CD4-positive, CD25-positive, alpha-beta regulatory T cell (primary cell): ENCODE data around the gene DCPS. TPM values are rescaled to one million over a fixed set of nuclear protein-coding genes. Genes with fewer than 3 reads are reported as not detected.
"Not testable (repeated sequence)": the region's sequence is repeated elsewhere in the genome, so short reads cannot be mapped to it uniquely, and the experiment has no call there.

ENCODE experiments used
- ATAC-seq, 2 donors: fragments of 150-1000 bp; cut with Tn5 transposase; one replicate each; pipeline ENCODE4 v1.10.0; 2021; ENCODE audit warnings: low read depth in 2 of 2, moderate number of reproducible peaks in 2 of 2, moderate library complexity in 1 of 2
- DNase-seq, 3 donors: peaks; one replicate each; pipeline versions ENCODE4 v3.0.0 to v3.0.0-alpha.2; 2012 to 2022; ENCODE audit warnings: mixed read lengths in 1 of 3
- H3K27ac ChIP-seq: one replicate; pipeline ENCODE4 v1.7.0; 2013; ENCODE audit warnings: mild to moderate bottlenecking, low read length; ENCODE audit not compliant: insufficient read depth, poor library complexity, severe bottlenecking
- H3K27me3 ChIP-seq: one replicate; pipeline ENCODE4 v1.7.0; 2013; ENCODE audit warnings: low read length; ENCODE audit not compliant: control insufficient read depth, insufficient read depth
- H3K36me3 ChIP-seq: one replicate; pipeline ENCODE4 v1.7.0; 2013; ENCODE audit warnings: mild to moderate bottlenecking, low read length, moderate library complexity; ENCODE audit not compliant: control insufficient read depth, insufficient read depth
- H3K4me1 ChIP-seq: 2 replicates; pipeline ENCODE4 v1.7.0; 2013; ENCODE audit warnings: mild to moderate bottlenecking, low read length; ENCODE audit not compliant: insufficient read depth, control insufficient read depth, poor library complexity, severe bottlenecking
- H3K4me3 ChIP-seq: one replicate; pipeline ENCODE4 v1.7.0; 2013; ENCODE audit warnings: low read depth, mild to moderate bottlenecking, low read length, moderate library complexity
- H3K9me3 ChIP-seq, 2 experiments: 1 replicate in 1 of 2; 2 replicates in 1 of 2; pipeline ENCODE4 v1.7.0; 2013; ENCODE audit warnings: low read length in 2 of 2, mild to moderate bottlenecking in 1 of 2, moderate library complexity in 1 of 2; ENCODE audit not compliant: control insufficient read depth in 2 of 2
- H3K27ac Mint-ChIP-seq, 3 donors: one replicate each; pipeline ENCODE4 v1.8.0; 2020 to 2022; ENCODE audit warnings: mild to moderate bottlenecking in 3 of 3, mixed read lengths in 3 of 3, moderate library complexity in 2 of 3
- H3K27me3 Mint-ChIP-seq: one replicate; pipeline ENCODE4 v1.8.0; 2022; ENCODE audit warnings: mild to moderate bottlenecking, mixed read lengths
- H3K36me3 Mint-ChIP-seq: one replicate; pipeline ENCODE4 v1.8.0; 2020; ENCODE audit warnings: mixed read lengths
- H3K4me1 Mint-ChIP-seq, 4 donors: one replicate each; pipeline ENCODE4 v1.8.0; 2020 to 2022; ENCODE audit warnings: mixed read lengths in 4 of 4, mild to moderate bottlenecking in 1 of 4
- H3K4me3 Mint-ChIP-seq, 4 donors: one replicate each; pipeline ENCODE4 v1.8.0; 2020 to 2022; ENCODE audit warnings: mild to moderate bottlenecking in 4 of 4, mixed read lengths in 4 of 4, moderate library complexity in 3 of 4
- H3K9me3 Mint-ChIP-seq, 7 donors: one replicate each; pipeline ENCODE4 v1.8.0; 2020 to 2022; ENCODE audit warnings: mixed read lengths in 7 of 7, mild to moderate bottlenecking in 3 of 7, moderate library complexity in 2 of 7
- polyA plus RNA-seq, 4 donors: library from polyadenylated mRNA; unstranded; fragments of 300-500 nt; fragmentation: Illumina TruSeq; gene quantifications; one replicate each; pipeline ENCODE4 v1.2.3, GENCODE V29; 2021
- total RNA-seq: library from RNA; stranded (reverse); gene quantifications from one replicate; pipeline ENCODE4 v1.2.3, GENCODE V29; 2022

DCPS gene
- total and polyA plus RNA-seq, 5 donors from 2014 or later: 18.1 to 57.6 (median 47.7) TPM

- DNase-seq: no peak
- Mint-ChIP-seq H3K9me3 (no peaks in the 10 kb centered on the region), H3K36me3 (no peaks in the 10 kb centered on the region), H3K27me3 (peaks cover 4% of the 10 kb centered on the region), H3K4me3 (no peak overlapping the region), H3K4me1 (peaks cover 0 to 2% (median 0%) of the 10 kb centered on the region in 4 donors), H3K27ac (no peak overlapping the region)
- no peak for ATAC-seq
- Histone ChIP-seq H3K36me3 (no peaks in the 10 kb centered on the region), H3K9me3 (no peaks in the 10 kb centered on the region), H3K27me3 (no peaks in the 10 kb centered on the region), H3K27ac (no peak overlapping the region), H3K4me1 (no peaks in the 10 kb centered on the region), H3K4me3 (no peak overlapping the region)
Observed at GRCh38 chr11:126393143-126393542, 89.3 kb downstream of the DCPS start.

GRCh38 chr11:126394036-126394435 is 90.2 kb downstream of the DCPS start:
- Mint-ChIP-seq H3K4me3 (no peak overlapping the region), H3K27ac (no peak overlapping the region), H3K27me3 (peaks cover 4% of the 10 kb centered on the region), H3K9me3 (no peaks in the 10 kb centered on the region), H3K4me1 (peaks cover 0 to 2% (median 0%) of the 10 kb centered on the region in 4 donors), H3K36me3 (no peaks in the 10 kb centered on the region)
- Histone ChIP-seq H3K27me3 (no peaks in the 10 kb centered on the region), H3K36me3 (no peaks in the 10 kb centered on the region), H3K4me3 (no peak overlapping the region), H3K9me3 (no peaks in the 10 kb centered on the region), H3K27ac (no peak overlapping the region), H3K4me1 (no peaks in the 10 kb centered on the region)
- ATAC-seq (no peak), DNase-seq (no peak)

- not testable (repeated sequence) for H3K27me3 Mint-ChIP-seq, H3K36me3 ChIP-seq, H3K4me3 ChIP-seq, H3K9me3 ChIP-seq, H3K27ac Mint-ChIP-seq, H3K4me1 ChIP-seq, ATAC-seq, H3K4me3 Mint-ChIP-seq, H3K9me3 Mint-ChIP-seq, H3K27me3 ChIP-seq, H3K36me3 Mint-ChIP-seq, DNase-seq, H3K4me1 Mint-ChIP-seq, H3K27ac ChIP-seq
Observed at GRCh38 chr11:126394634-126395072, 90.8 kb downstream of the DCPS start.

Other genes with a start within 250 kb of the DCPS start
- 2.1 TPM for gene CDON, start 241.2 kb upstream of the DCPS start, total RNA-seq
- 1 to 10 TPM in 1 of 4 donors, under 1 TPM in 2, not detected in 1; 0.10 to 1.2 (median 0.55) TPM for gene CDON, start 241.2 kb upstream of the DCPS start, polyA plus RNA-seq
- 34.8 TPM for gene RPUSD4, start 92.4 kb upstream of the DCPS start, total RNA-seq
- 10 to 100 TPM; 20.0 to 28.1 (median 24.7) TPM for gene RPUSD4, start 92.4 kb upstream of the DCPS start, polyA plus RNA-seq
- gene FAM118B, start 92.3 kb upstream of the DCPS start, total RNA-seq: 4.4 TPM
- 10 to 100 TPM; 11.0 to 17.0 (median 16.8) TPM for gene FAM118B, start 92.3 kb upstream of the DCPS start, polyA plus RNA-seq
- 182 TPM for gene SRPRA, start 35.2 kb upstream of the DCPS start, total RNA-seq
- 100 to 1,000 TPM in 2 of 4 donors, 10 to 100 TPM in 2; 91.1 to 108 (median 97.2) TPM for gene SRPRA, start 35.2 kb upstream of the DCPS start, polyA plus RNA-seq
- 33.3 TPM for gene FOXRED1, start 34.9 kb upstream of the DCPS start, total RNA-seq
- gene FOXRED1, start 34.9 kb upstream of the DCPS start, polyA plus RNA-seq: 10 to 100 TPM; 13.9 to 20.8 (median 18.7) TPM
- 15.5 TPM for gene TIRAP, start 21.0 kb upstream of the DCPS start, total RNA-seq
- gene TIRAP, start 21.0 kb upstream of the DCPS start, polyA plus RNA-seq: 10 to 100 TPM in 1 of 4 donors, 1 to 10 TPM in 3; 8.1 to 11.3 (median 8.9) TPM
- 4.7 TPM for gene ST3GAL4, start 51.6 kb downstream of the DCPS start, total RNA-seq
- 1 to 10 TPM; 1.4 to 3.1 (median 2.3) TPM for gene ST3GAL4, start 51.6 kb downstream of the DCPS start, polyA plus RNA-seq